Chondrocyte (in vitro differentiated cells): ENCODE data around the gene ACTG2. TPM values are rescaled to one million over a fixed set of nuclear protein-coding genes. Genes with fewer than 3 reads are reported as not detected.
A peak's percentile ranks its signal among the peaks of the same experiment; 100 is the strongest.

Experiments
- DNase-seq: peaks from one replicate; pipeline ENCODE4 v3.0.0; 2021; ENCODE audit warnings: mixed read lengths, low spot score
- H3K27ac Mint-ChIP-seq: one replicate; pipeline ENCODE4 v1.8.0; 2021; ENCODE audit warnings: mild to moderate bottlenecking, moderate library complexity, mixed read lengths; ENCODE audit not compliant: unreplicated experiment
- H3K27me3 Mint-ChIP-seq: 2 replicates; pipeline ENCODE4 v1.8.0; 2021; ENCODE audit warnings: low read depth, mixed read lengths
- H3K36me3 Mint-ChIP-seq: 2 replicates; pipeline ENCODE4 v1.8.0; 2021; ENCODE audit warnings: low read depth, mixed read lengths
- H3K4me1 Mint-ChIP-seq: 2 replicates; pipeline ENCODE4 v1.8.0; 2021; ENCODE audit warnings: low read depth, mild to moderate bottlenecking, mixed read lengths
- H3K4me3 Mint-ChIP-seq: one replicate; pipeline ENCODE4 v1.8.0; 2021; ENCODE audit warnings: mild to moderate bottlenecking, moderate library complexity, mixed read lengths; ENCODE audit not compliant: unreplicated experiment
- H3K9me3 Mint-ChIP-seq: 2 replicates; pipeline ENCODE4 v1.8.0; 2021; ENCODE audit warnings: low read depth, mixed read lengths
- CTCF ChIP-seq: fragments of 200-600 bp; sonication (generic); IDR thresholded peaks from 2 replicates; pipeline ENCODE4 v1.5.0; 2021; ENCODE audit warnings: antibody characterized with exemption, mild to moderate bottlenecking, moderate library complexity
- total RNA-seq: library from RNA; stranded (reverse); gene quantifications from 3 replicates; pipeline ENCODE4 v1.2.1, GENCODE V29; 2021

ACTG2 gene
- total RNA-seq, 1 donor from 2014 or later: 1,480 TPM

GRCh38 chr2:73888388-73888787 lies 4.4 kb upstream of the ACTG2 start:
- peaks cover under 1% of the 10 kb centered on the region for H3K36me3 Mint-ChIP-seq
- H3K27me3 Mint-ChIP-seq: no peaks in the 10 kb centered on the region
- H3K4me3 Mint-ChIP-seq: no peak overlapping the region
- no peak for DNase-seq
- no peak for TF ChIP-seq CTCF
- H3K9me3 Mint-ChIP-seq: no peaks in the 10 kb centered on the region
- H3K4me1 Mint-ChIP-seq: peaks cover 30% of the 10 kb centered on the region
- H3K27ac Mint-ChIP-seq: no peak overlapping the region

- DNase-seq: no peak
- no peak overlapping the region for H3K4me3 Mint-ChIP-seq
- peaks cover 38% of the 10 kb centered on the region for H3K4me1 Mint-ChIP-seq
- no peaks in the 10 kb centered on the region for H3K9me3 Mint-ChIP-seq
- no peaks in the 10 kb centered on the region for H3K27me3 Mint-ChIP-seq
- no peak for TF ChIP-seq CTCF
- H3K36me3 Mint-ChIP-seq: peaks cover 4% of the 10 kb centered on the region
- H3K27ac Mint-ChIP-seq: no peak overlapping the region
Observed at GRCh38 chr2:73889206-73889605, 3.6 kb upstream of the ACTG2 start.

- H3K27me3 Mint-ChIP-seq: no peaks in the 10 kb centered on the region
- H3K9me3 Mint-ChIP-seq: no peaks in the 10 kb centered on the region
- peaks cover 51% of the 10 kb centered on the region for H3K4me1 Mint-ChIP-seq
- peaks cover 6% of the 10 kb centered on the region for H3K36me3 Mint-ChIP-seq
- H3K27ac Mint-ChIP-seq: no peak overlapping the region
- no peak overlapping the region for H3K4me3 Mint-ChIP-seq
- DNase-seq: no peak
- TF ChIP-seq CTCF: no peak
Observed at GRCh38 chr2:73890301-73891092, 2.3 kb upstream of the ACTG2 start.

GRCh38 chr2:73891276-73891901 lies 1.4 kb upstream of the ACTG2 start:
- peaks cover 8% of the 10 kb centered on the region for H3K36me3 Mint-ChIP-seq
- H3K27ac Mint-ChIP-seq: peak overlapping the region; percentile 74
- no peak overlapping the region for H3K4me3 Mint-ChIP-seq
- H3K27me3 Mint-ChIP-seq: no peaks in the 10 kb centered on the region
- peaks cover 60% of the 10 kb centered on the region for H3K4me1 Mint-ChIP-seq
- no peak for DNase-seq
- no peak for TF ChIP-seq CTCF
- H3K9me3 Mint-ChIP-seq: no peaks in the 10 kb centered on the region

- Mint-ChIP-seq H3K27ac (peak overlapping the region; percentile 95), H3K36me3 (peaks cover 18% of the 10 kb centered on the region)
Observed at GRCh38 chr2:73893764-73894474, 1.1 kb downstream of the ACTG2 start.

More at GRCh38 chr2:73893764-73894474, 1.1 kb downstream of the ACTG2 start:
- H3K9me3 Mint-ChIP-seq: no peaks in the 10 kb centered on the region
- DNase-seq: no peak
- no peaks in the 10 kb centered on the region for H3K27me3 Mint-ChIP-seq
- H3K4me1 Mint-ChIP-seq: peaks cover 77% of the 10 kb centered on the region
- no peak for TF ChIP-seq CTCF
- peak overlapping the region; percentile 93 for H3K4me3 Mint-ChIP-seq
